Trophoblast cell (in vitro differentiated cells and primary cell): ENCODE measurements around the gene TMEM91.

Experiments
- DNase-seq, 2 donors: peaks; one replicate each; pipeline ENCODE4 v3.0.0-alpha.2; 2016
- H2AFZ ChIP-seq: 2 replicates; pipeline ENCODE4 v1.6.1; 2013; ENCODE audit warnings: low read length, moderate library complexity, mild to moderate bottlenecking; ENCODE audit not compliant: insufficient read depth, poor library complexity
- H2AK5ac ChIP-seq: 2 replicates; pipeline ENCODE4 v1.6.1; 2013; ENCODE audit warnings: mild to moderate bottlenecking, low read length
- H2BK120ac ChIP-seq: 2 replicates; pipeline ENCODE4 v1.6.1; 2013; ENCODE audit warnings: low read length, mild to moderate bottlenecking, moderate library complexity; ENCODE audit not compliant: insufficient read depth, poor library complexity
- H2BK12ac ChIP-seq: 2 replicates; pipeline ENCODE4 v1.6.1; 2013; ENCODE audit warnings: mild to moderate bottlenecking, low read length, moderate library complexity
- H2BK5ac ChIP-seq: 2 replicates; pipeline ENCODE4 v1.6.1; 2013; ENCODE audit warnings: low read length, low read depth, moderate library complexity, mild to moderate bottlenecking; ENCODE audit not compliant: poor library complexity
- H3K14ac ChIP-seq: 2 replicates; pipeline ENCODE4 v1.6.1; 2013; ENCODE audit warnings: mild to moderate bottlenecking, low read length
- H3K18ac ChIP-seq: 2 replicates; pipeline ENCODE4 v1.6.1; 2013; ENCODE audit warnings: mild to moderate bottlenecking, low read length
- H3K23ac ChIP-seq: 2 replicates; pipeline ENCODE4 v1.6.1; 2013; ENCODE audit warnings: low read length
- H3K27ac ChIP-seq: 2 replicates; pipeline ENCODE4 v1.5.1; 2013; ENCODE audit warnings: low read depth, mild to moderate bottlenecking, inconsistent platforms, low read length, moderate library complexity
- H3K27me3 ChIP-seq: 2 replicates; pipeline ENCODE4 v1.6.1; 2013; ENCODE audit warnings: inconsistent platforms, mild to moderate bottlenecking, low read length, moderate library complexity; ENCODE audit not compliant: insufficient read depth
- H3K36me3 ChIP-seq, 2 experiments: 1 replicate in 1 of 2; 2 replicates in 1 of 2; pipeline ENCODE4 v1.6.1; 2013; ENCODE audit warnings: low read length in 2 of 2, mild to moderate bottlenecking in 2 of 2, moderate library complexity in 1 of 2; ENCODE audit not compliant: insufficient read depth in 2 of 2, control insufficient read depth in 1 of 2
- H3K4ac ChIP-seq: 2 replicates; pipeline ENCODE4 v1.6.1; 2013; ENCODE audit warnings: low read depth, mild to moderate bottlenecking, low read length, moderate library complexity
- H3K4me1 ChIP-seq, 2 experiments: 1 replicate in 1 of 2; 2 replicates in 1 of 2; pipeline ENCODE4 v1.6.1; 2013; ENCODE audit warnings: low read length in 2 of 2, mild to moderate bottlenecking in 2 of 2, moderate library complexity in 1 of 2; ENCODE audit not compliant: insufficient read depth in 2 of 2, control insufficient read depth in 1 of 2
- H3K4me2 ChIP-seq: 2 replicates; pipeline ENCODE4 v1.6.1; 2013; ENCODE audit warnings: inconsistent platforms, mild to moderate bottlenecking, low read length, moderate library complexity
- H3K4me3 ChIP-seq: 2 replicates; pipeline ENCODE4 v1.5.1; 2013; ENCODE audit warnings: mild to moderate bottlenecking, low read depth, low read length, inconsistent platforms
- H3K79me1 ChIP-seq: one replicate; pipeline ENCODE4 v1.6.1; 2013; ENCODE audit warnings: low read length
- H3K79me2 ChIP-seq: 2 replicates; pipeline ENCODE4 v1.6.1; 2013; ENCODE audit warnings: low read length, mild to moderate bottlenecking; ENCODE audit not compliant: control insufficient read depth, insufficient read depth, poor library complexity
- H3K9ac ChIP-seq: 2 replicates; pipeline ENCODE4 v1.6.1; 2013; ENCODE audit warnings: mild to moderate bottlenecking, low read length
- H3K9me3 ChIP-seq: 2 replicates; pipeline ENCODE4 v1.6.1; 2013; ENCODE audit warnings: low read depth, mild to moderate bottlenecking, control low read depth, inconsistent platforms, low read length; ENCODE audit not compliant: insufficient read depth
- H4K12ac ChIP-seq: 2 replicates; pipeline ENCODE4 v1.6.1; 2013; ENCODE audit warnings: low read depth, mild to moderate bottlenecking, low read length, moderate library complexity
- H4K8ac ChIP-seq: 2 replicates; pipeline ENCODE4 v1.6.1; 2013; ENCODE audit warnings: low read depth, mild to moderate bottlenecking, low read length, moderate library complexity
- H4K91ac ChIP-seq: one replicate; pipeline ENCODE4 v1.6.1; 2013; ENCODE audit warnings: low read depth, mild to moderate bottlenecking, low read length, moderate library complexity
- WGBS: extraction: QIAGEN DNeasy Blood & Tissue Kit; methylation state at CpG from one replicate; pipeline ENCODE4 v1.1.7; 2013; ENCODE audit warnings: missing lambda C conversion rate; ENCODE audit not compliant: insufficient read length, insufficient coverage; ENCODE audit errors: extremely low coverage; 5-methylcytosine and 5-hydroxymethylcytosine counted together

TMEM91 gene

DNA sequence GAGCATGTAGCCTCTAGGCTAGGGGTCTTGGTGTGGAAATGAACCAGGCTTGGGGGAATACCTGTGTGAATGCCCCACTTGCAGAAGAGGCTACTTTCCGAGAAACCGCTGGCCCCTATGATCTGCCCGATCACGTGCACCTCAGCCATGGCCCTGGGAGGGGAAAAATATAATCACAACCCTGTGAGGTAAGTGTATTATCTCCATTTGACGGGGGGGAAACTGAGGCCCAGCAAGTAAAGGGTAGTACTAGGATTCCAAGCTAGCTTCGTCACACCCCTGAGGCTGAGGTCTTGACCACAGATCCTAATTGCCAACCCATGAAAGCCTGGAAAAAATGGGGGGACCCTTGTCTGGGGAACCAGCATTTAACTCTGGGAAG lies 13.0 kb upstream of the TMEM91 start:
- peak overlapping the region; percentile 11 for H2AK5ac ChIP-seq
- H3K36me3 ChIP-seq = no peaks in the 10 kb centered on the region
- H3K27ac ChIP-seq = no peak overlapping the region
- peak overlapping the region; percentile 87 for H4K8ac ChIP-seq
- peak overlapping the region; percentile 56 for H3K4me3 ChIP-seq
- DNase-seq = no peak
- peak overlapping the region; percentile 21 for H2BK120ac ChIP-seq
- WGBS = no CpG with 5 or more reads among the region's 6 CpGs
- H3K4me1 ChIP-seq = peaks cover 4 to 6% of the 10 kb centered on the region in 2 experiments
- H3K18ac ChIP-seq = peak overlapping the region; percentile 28
- H2BK5ac ChIP-seq = no peak overlapping the region
- no peaks in the 10 kb centered on the region for H3K9me3 ChIP-seq
- peak overlapping the region; percentile 36 for H3K9ac ChIP-seq
- H3K79me1 ChIP-seq = peaks cover 8% of the 10 kb centered on the region
- peak overlapping the region; percentile 83 for H3K4me2 ChIP-seq
- H3K27me3 ChIP-seq = no peaks in the 10 kb centered on the region
- peak overlapping the region; percentile 55 for H3K14ac ChIP-seq
- peak overlapping the region; percentile 9 for H4K12ac ChIP-seq
- peak overlapping the region; percentile 90 for H2AFZ ChIP-seq
- H3K23ac ChIP-seq = no peak overlapping the region
- no peak overlapping the region for H3K4ac ChIP-seq
- H2BK12ac ChIP-seq = no peak overlapping the region
- H3K79me2 ChIP-seq = peaks cover 2% of the 10 kb centered on the region
- H4K91ac ChIP-seq = peak overlapping the region; percentile 75

DNA sequence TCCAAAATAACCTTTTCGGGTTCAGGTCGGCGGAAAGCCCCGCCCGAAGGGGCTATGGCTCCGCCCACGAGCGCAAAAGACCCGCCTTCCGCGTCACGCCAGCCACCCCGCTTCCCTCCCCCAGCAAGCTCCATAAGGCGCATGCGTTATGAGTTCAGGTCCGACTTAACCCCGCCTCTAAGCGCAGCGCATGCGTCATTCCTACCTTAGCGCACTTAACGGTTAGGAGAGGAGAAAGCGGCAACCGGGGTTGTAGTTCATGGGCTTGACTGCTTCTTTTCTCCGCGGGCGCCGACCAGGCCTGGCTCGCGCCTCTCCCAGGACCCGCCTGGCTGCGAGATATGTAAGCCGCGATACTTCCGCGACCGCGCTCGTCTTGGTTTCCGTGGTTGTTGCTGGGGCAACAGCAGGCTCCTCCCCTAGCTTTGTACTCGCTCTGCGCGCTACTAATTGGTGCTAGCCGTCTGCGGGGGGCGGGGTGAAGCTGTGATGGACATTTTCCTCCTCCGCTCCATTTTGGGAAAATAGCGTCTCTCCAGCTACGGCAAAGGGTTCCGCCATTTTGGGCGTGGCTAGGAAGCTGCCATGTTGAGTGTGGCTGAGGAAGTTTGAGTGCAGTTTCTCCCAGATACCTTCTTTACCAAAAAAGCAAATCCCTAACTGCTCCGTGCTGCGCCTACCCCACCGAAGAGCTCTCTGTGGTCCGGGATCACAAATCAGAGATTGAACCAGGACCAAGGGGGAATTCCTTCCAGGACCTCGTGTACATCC lies 12.4 kb upstream of the TMEM91 start, which contains the start of gene B9D2:
Gene B9D2, minus strand, starts transcription at position 397 of the 771 bp plus-strand sequence. CDS start 630 bp downstream, outside the sequence.
- Histone ChIP-seq H2BK120ac (peak within 1 kb of the TSS; percentile 48), H3K4me2 (peak within 1 kb of the TSS; percentile 89), H2BK5ac (peak within 1 kb of the TSS; percentile 71), H4K12ac (peak within 1 kb of the TSS; percentile 81), H3K4ac (peak within 1 kb of the TSS; percentile 58), H4K8ac (peak within 1 kb of the TSS; percentile 93), H2AFZ (peak within 1 kb of the TSS; percentile 90), H3K4me3 (peak within 1 kb of the TSS; percentile 87), H3K79me1 (peaks cover 8% of the 10 kb centered on the region), H3K18ac (peak within 1 kb of the TSS; percentile 81), H2BK12ac (no peak within 1 kb of the TSS), H3K4me1 (peaks cover 4 to 6% of the 10 kb centered on the region in 2 experiments), H3K36me3 (no peaks in the 10 kb centered on the region), H4K91ac (peak within 1 kb of the TSS; percentile 84), H3K14ac (peak within 1 kb of the TSS; percentile 76), H2AK5ac (peak within 1 kb of the TSS; percentile 77), H3K23ac (no peak within 1 kb of the TSS), H3K27me3 (no peaks in the 10 kb centered on the region), H3K27ac (peak within 1 kb of the TSS; percentile 90), H3K9me3 (no peaks in the 10 kb centered on the region), H3K79me2 (peaks cover 2% of the 10 kb centered on the region), H3K9ac (peak within 1 kb of the TSS; percentile 82)
- WGBS = no CpG with 5 or more reads among the region's 56 CpGs
- DNase-seq = peak; percentile 98 to 99

DNA sequence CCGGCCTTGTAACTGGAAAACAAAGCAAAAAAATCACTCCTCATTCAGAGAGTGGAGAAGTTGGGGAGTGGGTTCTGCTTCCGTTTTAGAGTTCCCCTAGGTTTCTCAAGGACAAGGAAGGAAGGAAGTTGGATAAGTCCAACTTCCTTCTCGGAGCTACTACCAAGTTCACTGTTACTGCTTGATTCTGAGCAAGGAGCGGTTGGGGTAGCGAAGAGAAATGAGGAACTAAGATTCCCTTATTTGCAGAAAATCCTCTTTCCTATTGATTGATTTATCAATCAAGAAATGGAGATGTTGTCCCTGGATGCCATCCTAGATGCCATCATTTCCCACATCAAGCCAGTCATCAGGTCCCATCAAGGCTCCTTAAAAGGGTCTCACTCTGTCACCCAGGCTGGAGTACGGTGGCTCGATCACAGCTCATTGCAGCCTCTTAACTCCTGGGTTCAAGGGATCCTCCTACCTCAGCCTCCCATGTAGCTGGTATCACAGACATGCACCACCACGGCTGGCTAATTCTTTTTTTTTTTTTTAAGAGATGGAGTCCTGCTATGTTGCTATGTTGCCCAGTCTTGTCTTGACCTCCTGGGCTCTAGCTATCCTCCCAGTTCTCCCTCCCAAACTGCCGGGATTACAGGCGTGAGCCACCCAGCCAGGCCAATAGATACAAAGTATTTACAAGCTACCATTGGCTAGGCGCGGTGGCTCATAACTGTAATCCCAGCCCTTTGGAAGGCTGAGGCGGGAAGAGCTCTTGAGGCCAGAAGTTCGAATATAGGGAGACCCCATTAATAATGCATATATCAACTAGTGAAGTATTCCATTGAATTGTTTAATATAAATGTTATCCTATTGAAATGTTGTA lies 11.6 kb upstream of the TMEM91 start:
- H4K91ac ChIP-seq = peak overlapping the region; percentile 47
- no CpG with 5 or more reads among the region's 14 CpGs for WGBS

DNA sequence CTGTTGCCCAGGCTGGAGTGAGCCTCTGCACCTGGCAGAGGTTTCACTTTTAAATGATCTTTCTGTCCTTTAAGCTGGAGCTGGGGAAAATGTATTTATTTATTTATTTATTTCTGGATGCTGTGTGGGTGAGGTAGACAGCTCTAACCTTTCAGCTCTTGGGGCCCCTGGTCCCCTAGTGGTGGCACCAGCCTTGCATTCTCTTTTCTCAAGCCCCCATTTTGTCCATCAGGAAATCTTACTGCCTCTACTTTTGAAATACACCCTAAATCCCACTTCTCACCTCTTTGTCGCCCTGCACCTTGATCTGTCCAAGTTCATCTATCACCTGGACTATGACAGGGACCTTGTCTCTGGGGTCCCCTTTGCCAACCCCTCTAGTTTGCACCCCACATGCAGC lies 10.2 kb upstream of the TMEM91 start:
- Histone ChIP-seq H3K4me3 (no peak overlapping the region), H2BK120ac (no peak overlapping the region), H2AFZ (no peak overlapping the region), H2BK12ac (no peak overlapping the region), H3K79me1 (peaks cover 8% of the 10 kb centered on the region), H3K14ac (no peak overlapping the region), H3K36me3 (no peaks in the 10 kb centered on the region), H3K4ac (no peak overlapping the region), H3K27ac (no peak overlapping the region), H3K79me2 (peaks cover 2% of the 10 kb centered on the region), H3K23ac (no peak overlapping the region), H3K18ac (no peak overlapping the region), H3K4me1 (peaks cover 4 to 6% of the 10 kb centered on the region in 2 experiments), H2BK5ac (no peak overlapping the region), H4K91ac (no peak overlapping the region), H3K4me2 (no peak overlapping the region), H4K12ac (no peak overlapping the region), H3K9ac (no peak overlapping the region), H3K9me3 (no peaks in the 10 kb centered on the region), H2AK5ac (no peak overlapping the region), H3K27me3 (no peaks in the 10 kb centered on the region), H4K8ac (no peak overlapping the region)
- DNase-seq = no peak
- WGBS = no CpG with 5 or more reads among the region's 1 CpG

More for the DNA sequence above, 11.6 kb upstream of the TMEM91 start:
- Histone ChIP-seq H3K27ac (peak overlapping the region; percentile 48), H3K9me3 (no peaks in the 10 kb centered on the region), H3K14ac (peak overlapping the region; percentile 25), H3K18ac (peak overlapping the region; percentile 12), H3K4me1 (peaks cover 4 to 6% of the 10 kb centered on the region in 2 experiments), H4K8ac (peak overlapping the region; percentile 69), H3K79me1 (peaks cover 8% of the 10 kb centered on the region), H3K4ac (peak overlapping the region; percentile 7), H2AK5ac (peak overlapping the region; percentile 77), H3K36me3 (no peaks in the 10 kb centered on the region), H3K9ac (peak overlapping the region; percentile 82), H3K27me3 (no peaks in the 10 kb centered on the region), H2AFZ (peak overlapping the region; percentile 27), H3K4me2 (peak overlapping the region; percentile 89), H3K4me3 (peak overlapping the region; percentile 72), H2BK12ac (no peak overlapping the region), H3K23ac (no peak overlapping the region), H2BK5ac (peak overlapping the region; percentile 43), H4K12ac (peak overlapping the region; percentile 45), H3K79me2 (peaks cover 2% of the 10 kb centered on the region), H2BK120ac (peak overlapping the region; percentile 48)
- DNase-seq = peak in 1 of 2 donors; percentile 32
